HepG2 (cell line): Measurements from ENCODE around the gene SHISA4. TPM values are rescaled to one million over a fixed set of nuclear protein-coding genes. Genes with fewer than 3 reads are reported as not detected.

Source experiments
- ATAC-seq: fragments of 200-7000 bp; cut with Tn5 transposase; 3 replicates; pipeline ENCODE4 v1.9.1; 2020; ENCODE audit warnings: mild to moderate bottlenecking, moderate library complexity
- BruUV-seq: library from RNA; stranded (reverse); fragments of 400-500 nt; replicated peaks from 2 replicates; lab custom pipeline; 2021; lab: Mats Ljungman, UMichigan
- CTCF ChIA-PET: fragments of 300-600 bp; formaldehyde crosslinking; extraction: SDS; loops from one replicate; lab custom pipeline; 2021; ENCODE audit warnings: low total read pairs, inconsistent platforms, low intra/inter-chr PET ratio; lab: Yijun Ruan, JAX
- POLR2A ChIA-PET: fragments of 350-600 bp; sonication (Branson Sonifier 250); formaldehyde crosslinking; loops from one replicate; lab custom pipeline; 2020; ENCODE audit warnings: antibody characterized with exemption, inconsistent platforms; lab: Yijun Ruan, JAX
- DNase-seq: peaks from one replicate; pipeline ENCODE4 v3.0.0-alpha.2; 2015; ENCODE audit warnings: low spot score
- FAIRE-seq: peaks from 3 replicates; lab custom pipeline; 2011; peaks lifted over from hg19 to GRCh38; lab: Jason Lieb, UNC
- H2AFZ ChIP-seq: one replicate; pipeline ENCODE4 v1.6.1; 2011; ENCODE audit warnings: low read length, inconsistent platforms
- H3K27ac ChIP-seq: fragments of 300-600 bp; 3 replicates; pipeline ENCODE4 v1.8.0; 2011; ENCODE audit warnings: mixed run types, mild to moderate bottlenecking, mixed read lengths, low read length, inconsistent platforms; ENCODE audit not compliant: insufficient read depth; ENCODE audit errors: extremely low read length
- H3K27me3 ChIP-seq, 2 experiments: fragments of 200-600 bp in 1 of 2; 2 replicates in 1 of 2; 3 replicates in 1 of 2; pipeline versions ENCODE4 v1.6.0 to v1.8.0; 2011; ENCODE audit warnings: low read length in 2 of 2, mild to moderate bottlenecking in 2 of 2, moderate library complexity in 2 of 2, inconsistent platforms in 1 of 2; ENCODE audit not compliant: insufficient read depth in 2 of 2, control insufficient read depth in 1 of 2
- H3K36me3 ChIP-seq, 2 experiments: fragments of 200-600 bp in 1 of 2; replicated peaks in 1 of 2; 2 replicates in 1 of 2; 3 replicates in 1 of 2; pipeline versions ENCODE4 v1.5.1 to v1.8.0; 2011; ENCODE audit warnings: low read length in 2 of 2, inconsistent platforms in 1 of 2; ENCODE audit not compliant: insufficient read depth in 2 of 2, control insufficient read depth in 1 of 2
- H3K4me1 ChIP-seq: 2 replicates; pipeline ENCODE4 v1.5.1; 2012; ENCODE audit warnings: low read length, inconsistent platforms; ENCODE audit not compliant: insufficient read depth
- H3K4me2 ChIP-seq: 2 replicates; pipeline ENCODE4 v1.6.0; 2011; ENCODE audit warnings: low read depth, low read length, inconsistent platforms
- H3K4me3 ChIP-seq, 3 experiments: fragments of 200-600 bp in 1 of 3; sonication (generic), shearing (Covaris generic) in 1 of 3; replicated peaks in 1 of 3; 2 replicates each; pipeline ENCODE4 v1.5.1; 2011 to 2016; ENCODE audit warnings: low read length in 3 of 3, inconsistent platforms in 2 of 3, low read depth in 2 of 3, mild to moderate bottlenecking in 2 of 3, control low read depth in 1 of 3, mixed read lengths in 1 of 3; ENCODE audit not compliant: insufficient read depth in 1 of 3
- H3K79me2 ChIP-seq: one replicate; pipeline ENCODE4 v1.6.1; 2011; ENCODE audit warnings: low read length, inconsistent platforms; ENCODE audit not compliant: insufficient read depth
- H3K9ac ChIP-seq: 2 replicates; pipeline ENCODE4 v1.6.0; 2011; ENCODE audit warnings: mild to moderate bottlenecking, low read depth, low read length, inconsistent platforms; ENCODE audit not compliant: insufficient read depth
- H3K9me3 ChIP-seq: 2 replicates; pipeline ENCODE4 v1.5.1; 2012; ENCODE audit warnings: mild to moderate bottlenecking, low read length
- H4K20me1 ChIP-seq: 2 replicates; pipeline ENCODE4 v1.6.0; 2011; ENCODE audit warnings: inconsistent platforms, mild to moderate bottlenecking, low read length, moderate library complexity; ENCODE audit not compliant: insufficient read depth
- ARNT ChIP-seq: fragments of 450-650 bp; IDR thresholded peaks from 2 replicates; pipeline ENCODE4 v1.6.1; 2017
- NFATC3 ChIP-seq: sonication (generic); formaldehyde crosslinking; IDR thresholded peaks from 2 replicates; pipeline ENCODE4 v1.5.1; 2020; ENCODE audit warnings: mild to moderate bottlenecking, missing genetic modification reagents
- SUZ12 ChIP-seq: fragments of 150-350 bp; IDR thresholded peaks from 2 replicates; pipeline ENCODE4 v1.6.1; 2014; ENCODE audit warnings: low read depth, low read length
- ZFP37 ChIP-seq: sonication (generic); formaldehyde crosslinking; IDR thresholded peaks from 2 replicates; pipeline ENCODE4 v1.4.0; 2020; ENCODE audit warnings: missing genetic modification reagents, borderline replicate concordance
- ZNF430 ChIP-seq: sonication (generic); formaldehyde crosslinking; IDR thresholded peaks from 2 replicates; pipeline ENCODE4 v1.9.0; 2021; ENCODE audit warnings: mild to moderate bottlenecking, missing genetic modification reagents
- WGBS: methylation state at CpG from one replicate; pipeline ENCODE4 v1.1.6; 2017; ENCODE audit warnings: low lambda C conversion rate; 5-methylcytosine and 5-hydroxymethylcytosine counted together
- in situ Hi-C: cut with HindIII; loops from 2 replicates; pipeline ENCODE4 v1.10.0; 2017; ENCODE audit warnings: low pct_unique_long_range_greater_than_20kb; ENCODE audit not compliant: extremely low pct_ligation_motif_present
- intact Hi-C: fragments of 100-400 bp; cut with micrococcal nuclease; formaldehyde crosslinking; loops from one replicate; pipeline ENCODE4 v1.10.0; 2022; ENCODE audit not compliant: unreplicated experiment
- polyA plus RNA-seq, 8 experiments: library from polyadenylated mRNA; depleted of rRNA in 3 of 8; stranded (reverse) in 7 of 8; unstranded in 1 of 8; fragments of >200 nt; fragmentation: Illumina TruSeq in 4 of 8; extraction: Trizol in 4 of 8; gene quantifications; 2 replicates each; pipeline versions ENCODE4 v1.2.1 to v1.2.3, GENCODE V29; 2011 to 2016; ENCODE audit warnings: low read depth in 4 of 8, missing spikeins in 1 of 8, mixed read lengths in 1 of 8; ENCODE audit not compliant: insufficient read depth in 1 of 8
- total RNA-seq, 5 experiments: library from RNA; depleted of rRNA; stranded (reverse); fragments of >200 nt; fragmentation: Illumina TruSeq; extraction: Trizol; gene quantifications; 2 replicates each; pipeline ENCODE4 v1.2.3, GENCODE V29; 2016; ENCODE audit warnings: low read depth in 1 of 5

The SHISA4 gene
- total and polyA plus RNA-seq, 2 of the 13 experiments (the other 11 are each of a cell fraction or from before 2014, with no cell fraction given): 0.51 to 1.0 TPM

GRCh38 chr1:201902198-201902597, 13.5 kb downstream of the SHISA4 start:
- Histone ChIP-seq H3K4me3 (no peak overlapping the region), H3K27ac (no peak overlapping the region), H3K79me2 (no peaks in the 10 kb centered on the region), H2AFZ (no peak overlapping the region), H3K9me3 (no peaks in the 10 kb centered on the region), H3K36me3 (no peaks in the 10 kb centered on the region)
- no peak for FAIRE-seq
- in situ Hi-C loops: no loop called here
- WGBS: 52% methylated on average over 3 of the region's 3 CpGs
- TF ChIP-seq SUZ12: no peak
- TF ChIP-seq, all 625 proteins: peak for 0
- Histone ChIP-seq H3K9ac (no peak overlapping the region), H3K4me2 (no peak overlapping the region), H3K27me3 (peaks cover 0 to 13% of the 10 kb centered on the region in 2 experiments; a peak in 1 of 5 replicates), H3K4me1 (no peaks in the 10 kb centered on the region), H4K20me1 (no peaks in the 10 kb centered on the region)
- ChIA-PET POLR2A (no interaction called here), CTCF (no interaction called here)
- BruUV-seq: no TSS peak
- intact Hi-C loops: no loop called here
- ATAC-seq (no peak), DNase-seq (no peak)

GRCh38 chr1:201903135-201903534, 14.4 kb downstream of the SHISA4 start:
- no peaks in the 10 kb centered on the region for H3K36me3 ChIP-seq
- H3K27me3 ChIP-seq: peaks cover 2 to 18% of the 10 kb centered on the region in 2 experiments; a peak in 2 of 5 replicates
- CTCF ChIA-PET: no interaction called here
- no peak overlapping the region for H3K4me2 ChIP-seq
- DNase-seq (no peak), ATAC-seq (no peak), FAIRE-seq (no peak)
- no peaks in the 10 kb centered on the region for H4K20me1 ChIP-seq
- H3K9ac ChIP-seq: no peak overlapping the region
- 52% methylated on average over 5 of the region's 5 CpGs for WGBS
- no peak for TF ChIP-seq ARNT
- TF ChIP-seq NFATC3: no peak
- no peak for TF ChIP-seq ZNF430 (CRISPR knock-in tag)
- no peak for TF ChIP-seq ZFP37 (CRISPR knock-in tag)
- intact Hi-C loops: no loop called here
- no TSS peak for BruUV-seq
- no peak overlapping the region for H3K4me3 ChIP-seq
- no peaks in the 10 kb centered on the region for H3K4me1 ChIP-seq
- no peak overlapping the region for H3K27ac ChIP-seq
- H2AFZ ChIP-seq: no peak overlapping the region
- in situ Hi-C loops: no loop called here
- no peaks in the 10 kb centered on the region for H3K9me3 ChIP-seq
- POLR2A ChIA-PET: no interaction called here
- H3K79me2 ChIP-seq: no peaks in the 10 kb centered on the region
